Astrocyte (in vitro differentiated cells and primary cell): Measurements from ENCODE around the gene NPC1L1. TPM values are rescaled to one million over a fixed set of nuclear protein-coding genes. Genes with fewer than 3 reads are reported as not detected.

Source experiments
- DNase-seq: peaks from one replicate; pipeline ENCODE4 v3.0.0-alpha.2; 2010; ENCODE audit warnings: low read depth
- FAIRE-seq: peaks from 2 replicates; lab custom pipeline; 2011; peaks lifted over from hg19 to GRCh38; lab: Jason Lieb, UNC
- H2AFZ ChIP-seq: 2 replicates; pipeline ENCODE4 v1.6.0; 2012; ENCODE audit warnings: low read depth, low read length, inconsistent platforms
- H3K27ac ChIP-seq: 2 replicates; pipeline ENCODE4 v1.5.1; 2011; ENCODE audit warnings: low read depth, low read length, inconsistent platforms
- H3K27me3 ChIP-seq: 2 replicates; pipeline ENCODE4 v1.6.0; 2011; ENCODE audit warnings: low read length, inconsistent platforms; ENCODE audit not compliant: insufficient read depth
- H3K36me3 ChIP-seq: 2 replicates; pipeline ENCODE4 v1.5.1; 2011; ENCODE audit warnings: low read length, inconsistent platforms; ENCODE audit not compliant: insufficient read depth
- H3K4me1 ChIP-seq: 2 replicates; pipeline ENCODE4 v1.5.1; 2011; ENCODE audit warnings: low read length, inconsistent platforms; ENCODE audit not compliant: insufficient read depth
- H3K4me2 ChIP-seq: 2 replicates; pipeline ENCODE4 v1.6.0; 2012; ENCODE audit warnings: low read length, inconsistent platforms
- H3K4me3 ChIP-seq: 2 replicates; pipeline ENCODE4 v1.5.1; 2011; ENCODE audit warnings: low read depth, mild to moderate bottlenecking, low read length, inconsistent platforms; ENCODE audit not compliant: insufficient read depth
- H3K79me2 ChIP-seq: 2 replicates; pipeline ENCODE4 v1.6.0; 2012; ENCODE audit warnings: mild to moderate bottlenecking, low read length, inconsistent platforms; ENCODE audit not compliant: insufficient read depth
- H3K9ac ChIP-seq: 2 replicates; pipeline ENCODE4 v1.6.0; 2012; ENCODE audit warnings: mild to moderate bottlenecking, low read length, inconsistent platforms
- H3K9me3 ChIP-seq: 2 replicates; pipeline ENCODE4 v1.5.1; 2012; ENCODE audit warnings: low read depth, mild to moderate bottlenecking, low read length, inconsistent platforms; ENCODE audit not compliant: insufficient read depth
- H4K20me1 ChIP-seq: 2 replicates; pipeline ENCODE4 v1.6.0; 2012; ENCODE audit warnings: low read length, inconsistent platforms; ENCODE audit not compliant: insufficient read depth
- H3K27ac Mint-ChIP-seq: one replicate; pipeline ENCODE4 v1.8.0; 2021; ENCODE audit warnings: mild to moderate bottlenecking, mixed read lengths; ENCODE audit not compliant: unreplicated experiment
- H3K27me3 Mint-ChIP-seq: one replicate; pipeline ENCODE4 v1.8.0; 2021; ENCODE audit warnings: low read depth, mixed read lengths; ENCODE audit not compliant: unreplicated experiment
- H3K36me3 Mint-ChIP-seq: one replicate; pipeline ENCODE4 v1.8.0; 2021; ENCODE audit warnings: low read depth, mixed read lengths; ENCODE audit not compliant: unreplicated experiment
- H3K4me1 Mint-ChIP-seq: one replicate; pipeline ENCODE4 v1.8.0; 2021; ENCODE audit warnings: low read depth, mixed read lengths; ENCODE audit not compliant: unreplicated experiment
- H3K4me3 Mint-ChIP-seq: one replicate; pipeline ENCODE4 v1.8.0; 2021; ENCODE audit warnings: mild to moderate bottlenecking, moderate library complexity, mixed read lengths; ENCODE audit not compliant: unreplicated experiment
- H3K9me3 Mint-ChIP-seq: one replicate; pipeline ENCODE4 v1.8.0; 2021; ENCODE audit warnings: mild to moderate bottlenecking, mixed read lengths; ENCODE audit not compliant: unreplicated experiment
- EZH2 ChIP-seq: IDR thresholded peaks from 2 replicates; pipeline ENCODE4 v1.6.1; 2012; ENCODE audit warnings: mild to moderate bottlenecking, low read length, inconsistent platforms; ENCODE audit not compliant: insufficient read depth
- total RNA-seq: library from RNA; stranded (reverse); gene quantifications from 2 replicates; pipeline ENCODE4 v1.2.1, GENCODE V29; 2021
- TF ChIP-seq, protein P1 (sequence below): IDR thresholded peaks from 2 replicates; pipeline ENCODE4 v1.5.1; 2011; ENCODE audit warnings: low read depth, mild to moderate bottlenecking, inconsistent platforms, low read length, moderate library complexity; ENCODE audit not compliant: insufficient read depth

NPC1L1 gene
- total RNA-seq, 1 donor from 2014 or later: 0.07 TPM

DNA sequence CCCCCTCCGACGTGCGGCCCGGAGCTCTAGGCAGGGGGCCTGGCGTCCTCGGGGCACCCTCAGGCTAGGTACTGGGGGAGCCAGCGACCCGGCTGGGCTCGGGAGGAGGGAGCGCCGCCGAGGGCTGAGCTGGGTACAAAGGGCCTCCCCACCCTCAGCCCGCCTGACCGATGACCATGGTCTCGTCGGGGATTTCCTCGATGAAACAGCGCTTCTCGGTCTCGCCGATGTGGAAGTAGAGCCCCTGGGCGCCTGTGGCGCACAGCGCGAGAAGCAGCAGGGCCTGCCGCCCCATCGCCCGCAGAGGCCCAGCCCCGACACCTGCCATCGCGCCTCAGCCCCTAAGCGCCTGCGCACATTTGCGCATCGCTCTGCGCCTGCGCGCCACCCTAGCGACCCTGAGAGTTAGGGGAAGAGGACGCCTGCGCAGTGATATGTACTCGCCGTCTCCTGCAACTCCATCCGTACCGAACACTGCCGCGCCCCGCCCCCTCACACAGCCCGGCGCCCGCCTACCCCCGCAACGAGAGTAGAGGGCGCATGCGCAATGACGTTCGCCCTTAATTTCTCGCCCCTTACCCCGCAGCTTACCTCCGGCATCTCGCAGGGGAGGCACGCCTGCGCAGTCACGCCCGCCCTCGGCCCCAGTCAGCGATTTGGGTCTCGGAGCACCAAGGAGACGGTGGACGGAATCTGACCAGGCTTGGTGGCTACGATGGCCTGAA lies 40.9 kb upstream of the NPC1L1 start, which contains the start of gene TMED4:
TSS of gene TMED4 (minus strand) at position 353 of the 725 bp plus-strand sequence. CDS start at position 328, 25 bp downstream.
- Histone ChIP-seq H3K4me2 (peak within 1 kb of the TSS; percentile 91), H3K27me3 (no peaks in the 10 kb centered on the region), H3K4me1 (peaks cover 5% of the 10 kb centered on the region), H3K36me3 (peaks cover 17% of the 10 kb centered on the region), H3K9me3 (no peaks in the 10 kb centered on the region), H3K79me2 (peaks cover 34% of the 10 kb centered on the region), H2AFZ (peak within 1 kb of the TSS; percentile 97), H3K27ac (peak within 1 kb of the TSS; percentile 93), H3K4me3 (peak within 1 kb of the TSS; percentile 77), H4K20me1 (peaks cover 11% of the 10 kb centered on the region), H3K9ac (peak within 1 kb of the TSS; percentile 90)
- H3K4me3 Mint-ChIP-seq: peak within 1 kb of the TSS; percentile 87
- TF ChIP-seq, protein P1, sequence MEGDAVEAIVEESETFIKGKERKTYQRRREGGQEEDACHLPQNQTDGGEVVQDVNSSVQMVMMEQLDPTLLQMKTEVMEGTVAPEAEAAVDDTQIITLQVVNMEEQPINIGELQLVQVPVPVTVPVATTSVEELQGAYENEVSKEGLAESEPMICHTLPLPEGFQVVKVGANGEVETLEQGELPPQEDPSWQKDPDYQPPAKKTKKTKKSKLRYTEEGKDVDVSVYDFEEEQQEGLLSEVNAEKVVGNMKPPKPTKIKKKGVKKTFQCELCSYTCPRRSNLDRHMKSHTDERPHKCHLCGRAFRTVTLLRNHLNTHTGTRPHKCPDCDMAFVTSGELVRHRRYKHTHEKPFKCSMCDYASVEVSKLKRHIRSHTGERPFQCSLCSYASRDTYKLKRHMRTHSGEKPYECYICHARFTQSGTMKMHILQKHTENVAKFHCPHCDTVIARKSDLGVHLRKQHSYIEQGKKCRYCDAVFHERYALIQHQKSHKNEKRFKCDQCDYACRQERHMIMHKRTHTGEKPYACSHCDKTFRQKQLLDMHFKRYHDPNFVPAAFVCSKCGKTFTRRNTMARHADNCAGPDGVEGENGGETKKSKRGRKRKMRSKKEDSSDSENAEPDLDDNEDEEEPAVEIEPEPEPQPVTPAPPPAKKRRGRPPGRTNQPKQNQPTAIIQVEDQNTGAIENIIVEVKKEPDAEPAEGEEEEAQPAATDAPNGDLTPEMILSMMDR: no peak
- no peak for TF ChIP-seq EZH2
- FAIRE-seq (no peak), DNase-seq (peak; percentile 93)
- peak within 1 kb of the TSS; percentile 90 for H3K27ac Mint-ChIP-seq
- H3K9me3 Mint-ChIP-seq: no peaks in the 10 kb centered on the region
- H3K36me3 Mint-ChIP-seq: peaks cover 8% of the 10 kb centered on the region
- H3K4me1 Mint-ChIP-seq: peaks cover 8% of the 10 kb centered on the region
- no peaks in the 10 kb centered on the region for H3K27me3 Mint-ChIP-seq

DNA sequence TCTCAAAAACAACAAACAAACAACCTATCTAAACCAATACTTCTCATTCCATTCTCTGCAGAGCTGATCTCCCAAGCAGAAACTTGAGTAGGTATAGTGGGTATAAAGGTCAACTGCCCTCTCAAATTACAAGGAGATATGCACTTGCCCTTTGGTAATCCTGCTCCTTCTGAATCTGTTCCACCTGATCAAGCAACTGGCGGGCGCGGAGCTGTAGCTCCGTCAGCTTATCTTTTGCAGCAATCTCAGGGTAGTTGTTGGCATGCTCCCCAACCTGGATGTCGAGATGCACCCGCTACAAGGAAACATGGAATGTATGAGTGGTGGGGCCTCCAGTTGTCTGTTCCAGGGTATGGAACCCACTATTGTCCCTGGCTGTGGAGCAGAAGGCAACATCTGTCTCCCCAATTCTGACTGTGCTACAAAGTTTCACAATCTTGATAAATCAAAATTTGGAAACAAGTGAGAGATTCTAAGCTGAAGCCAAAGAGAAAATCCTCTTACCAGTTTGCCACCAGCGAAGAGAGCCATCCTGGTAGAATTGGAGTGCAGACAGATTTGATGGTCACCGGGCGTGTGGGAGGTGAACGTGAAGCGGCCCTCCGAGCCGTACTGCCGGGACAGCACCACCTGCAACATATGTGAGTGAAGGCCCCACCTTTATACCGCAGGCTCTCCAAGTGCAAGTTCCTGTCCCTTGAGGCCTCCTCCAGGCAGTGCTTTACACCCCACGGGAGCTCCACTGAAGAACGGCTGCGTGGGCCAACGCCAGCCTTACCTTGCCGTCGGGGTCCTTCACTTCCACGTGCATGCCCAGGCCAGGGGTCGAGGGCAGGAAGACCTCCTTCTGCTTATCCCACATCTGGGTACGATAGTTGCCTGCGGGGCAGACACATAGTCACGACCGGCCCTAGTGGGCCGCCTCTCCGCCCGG lies 40.1 kb upstream of the NPC1L1 start:
- Mint-ChIP-seq H3K9me3 (no peaks in the 10 kb centered on the region), H3K4me3 (peak overlapping the region; percentile 87), H3K36me3 (peaks cover 8% of the 10 kb centered on the region), H3K4me1 (peaks cover 9% of the 10 kb centered on the region), H3K27ac (peak overlapping the region; percentile 14), H3K27me3 (no peaks in the 10 kb centered on the region)
- Histone ChIP-seq H3K9ac (peak overlapping the region; percentile 90), H3K27me3 (no peaks in the 10 kb centered on the region), H3K27ac (peak overlapping the region; percentile 64), H3K4me1 (peaks cover 5% of the 10 kb centered on the region), H4K20me1 (peaks cover 11% of the 10 kb centered on the region), H3K4me3 (peak overlapping the region; percentile 77), H3K4me2 (peak overlapping the region; percentile 91), H3K36me3 (peaks cover 18% of the 10 kb centered on the region), H3K79me2 (peaks cover 36% of the 10 kb centered on the region), H2AFZ (peak overlapping the region; percentile 97), H3K9me3 (no peaks in the 10 kb centered on the region)
- FAIRE-seq (no peak), DNase-seq (no peak)
- TF ChIP-seq EZH2: no peak
- TF ChIP-seq, protein P1: no peak
